K562 treated with DMSO at 1 percent for 48 hours (cell line): ENCODE measurements around the gene UNC93B1. TPM values are rescaled to one million over a fixed set of nuclear protein-coding genes. Genes with fewer than 3 reads are reported as not detected.

ENCODE experiments used
- total RNA-seq: library from RNA; unstranded; fragments of 300-600 nt; gene quantifications from 2 replicates; pipeline ENCODE4 v1.2.3, GENCODE V29; 2022; ENCODE audit warnings: low replicate concordance; ENCODE audit errors: extremely low read depth

Gene UNC93B1
- not detected in 2 replicates for total RNA-seq

GRCh38 chr11:68003846-68004550, at the start of gene UNC93B1:
UNC93B1 (minus strand) TSS chr11:68004097; CDS start chr11:68004043, 54 bp downstream.

GRCh38 chr11:68038718-68039525, 35.0 kb upstream of the UNC93B1 start, which contains the start of gene TCIRG1:
TCIRG1 (plus strand) TSS chr11:68039025; CDS start chr11:68041272, 2,247 bp downstream.

GRCh38 chr11:68030318-68031143, 26.6 kb upstream of the UNC93B1 start, which contains the start of gene NDUFS8:
NDUFS8 (plus strand) TSS chr11:68030681; CDS start chr11:68032152, 1,471 bp downstream.

GRCh38 chr11:68010090-68011041, 6.5 kb upstream of the UNC93B1 start, which contains the start of gene ALDH3B1:
ALDH3B1 (plus strand) TSS chr11:68010327; CDS start chr11:68015298, 4,971 bp downstream.

Other genes starting within 250 kb of the UNC93B1 start
- gene ALDH3B1, start 6.2 kb upstream of the UNC93B1 start, total RNA-seq, result not detected in 2 replicates
- not detected in 2 replicates for gene NDUFS8, start 26.6 kb upstream of the UNC93B1 start, total RNA-seq
- 510 TPM in 1 of 2 replicates, not detected in the other for gene TCIRG1, start 34.9 kb upstream of the UNC93B1 start, total RNA-seq
- not detected in 2 replicates for gene CHKA, start 117.3 kb upstream of the UNC93B1 start, total RNA-seq
- gene KMT5B, start 209.2 kb upstream of the UNC93B1 start, total RNA-seq, result not detected in 2 replicates